ENCODE data around the gene PXDN. TPM values are rescaled to one million over a fixed set of nuclear protein-coding genes. Genes with fewer than 3 reads are reported as not detected.

PXDN gene
- total and polyA plus RNA-seq, 2 donors (not counting 1 experiment from before 2014, with no cell fraction given) = 0.21 to 1.4 TPM

DNA sequence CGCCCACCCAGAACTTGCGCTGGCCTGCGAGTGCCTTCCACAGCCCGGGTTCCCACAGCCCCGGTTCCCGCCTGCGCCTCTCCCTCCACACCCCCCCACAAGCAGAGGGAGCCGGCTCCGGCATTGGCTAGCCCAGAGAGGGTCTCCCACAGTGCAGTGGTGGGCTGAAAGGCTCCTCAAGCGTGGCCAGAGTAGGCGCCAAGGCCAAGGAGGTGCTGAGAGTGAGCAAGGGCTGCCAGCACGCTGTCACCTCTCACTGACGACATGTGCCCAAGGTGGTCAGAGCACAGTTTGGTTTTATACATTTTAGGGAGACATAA, 15.3 kb upstream of the PXDN start:
- Histone ChIP-seq H3K79me2 (ENCODE audit: control insufficient read depth, insufficient read depth, low read length) (no peaks in the 10 kb centered on the region), H3K9ac (ENCODE audit: low read length) (no peak overlapping the region), H2AFZ (ENCODE audit: insufficient read depth, low read depth, low read length, poor library complexity, severe bottlenecking) (no peak overlapping the region), H3K27me3 (replicated peaks in 1 of 4; ENCODE audit: control extremely low read depth in 1 of 4, control insufficient read depth in 3 of 4, insufficient read depth in 4 of 4, low read length in 3 of 4) (no peaks in the 10 kb centered on the region), H3K4me3 (ENCODE audit: control extremely low read depth in 1 of 5, extremely low read depth in 1 of 5, insufficient read depth in 1 of 5, low read depth in 2 of 5, low read length in 4 of 5) (no peak overlapping the region), H3K36me3 (replicated peaks in 1 of 2; ENCODE audit: control extremely low read depth in 1 of 2, control insufficient read depth in 1 of 2, extremely low read depth in 1 of 2, insufficient read depth in 2 of 2, low read length in 1 of 2) (no peaks in the 10 kb centered on the region), H3K9me3 (ENCODE audit: control extremely low read depth in 1 of 3, control insufficient read depth in 2 of 3, insufficient read depth in 1 of 3, low read length in 2 of 3) (peaks cover 0 to 18% (median 0%) of the 10 kb centered on the region in 3 donors), H3K4me2 (replicated peaks; ENCODE audit: low read depth, low read length, poor library complexity, severe bottlenecking) (no peak overlapping the region), H3K4me1 (ENCODE audit: control insufficient read depth in 2 of 2, insufficient read depth in 2 of 2, low read length in 2 of 2) (no peaks in the 10 kb centered on the region), H3K27ac (ENCODE audit: low read length in 2 of 2) (no peak overlapping the region), H4K20me1 (ENCODE audit: control insufficient read depth, insufficient read depth, low read length, poor library complexity, severe bottlenecking) (no peaks in the 10 kb centered on the region)
- ChIA-PET CTCF (no interaction called here), POLR2A (no interaction called here)
- no peak overlapping the region for H3K27ac Mint-ChIP-seq
- WGBS (ENCODE audit: insufficient coverage) = 97% methylated on average over 9 of the region's 13 CpGs
- H3K4me3 Mint-ChIP-seq = no peak overlapping the region
- TF ChIP-seq CTCF (IDR thresholded peaks at IDR 0.05) (no peak), EZH2 (IDR thresholded peaks at IDR 0.05; ENCODE audit: borderline replicate concordance, insufficient read depth, low read depth, low read length, poor library complexity, severe bottlenecking) (no peak)
- no peaks in the 10 kb centered on the region for H3K4me1 Mint-ChIP-seq
- ATAC-seq (ENCODE audit: low read depth) = no peak
- H3K27me3 Mint-ChIP-seq = peaks cover 3% of the 10 kb centered on the region
- no peak for DNase-seq
- no peaks in the 10 kb centered on the region for H3K9me3 Mint-ChIP-seq (ENCODE audit: insufficient read depth)
- intact Hi-C loops (cut with micrococcal nuclease) = no loop called here

GRCh38 chr2:1758774-1759610, 14.7 kb upstream of the PXDN start:
- no peak overlapping the region for H3K4me3 Mint-ChIP-seq
- no peak for ATAC-seq (ENCODE audit: low read depth)
- Histone ChIP-seq H3K27ac (ENCODE audit: low read length in 2 of 2) (no peak overlapping the region), H3K9me3 (ENCODE audit: control extremely low read depth in 1 of 3, control insufficient read depth in 2 of 3, insufficient read depth in 1 of 3, low read length in 2 of 3) (peaks cover 0 to 23% (median 4%) of the 10 kb centered on the region in 3 donors), H4K20me1 (ENCODE audit: control insufficient read depth, insufficient read depth, low read length, poor library complexity, severe bottlenecking) (no peaks in the 10 kb centered on the region), H3K79me2 (ENCODE audit: control insufficient read depth, insufficient read depth, low read length) (no peaks in the 10 kb centered on the region), H3K36me3 (replicated peaks in 1 of 2; ENCODE audit: control extremely low read depth in 1 of 2, control insufficient read depth in 1 of 2, extremely low read depth in 1 of 2, insufficient read depth in 2 of 2, low read length in 1 of 2) (no peaks in the 10 kb centered on the region), H3K4me1 (ENCODE audit: control insufficient read depth in 2 of 2, insufficient read depth in 2 of 2, low read length in 2 of 2) (no peaks in the 10 kb centered on the region), H3K9ac (ENCODE audit: low read length) (no peak overlapping the region), H3K4me3 (ENCODE audit: control extremely low read depth in 1 of 5, extremely low read depth in 1 of 5, insufficient read depth in 1 of 5, low read depth in 2 of 5, low read length in 4 of 5) (no peak overlapping the region), H3K27me3 (replicated peaks in 1 of 4; ENCODE audit: control extremely low read depth in 1 of 4, control insufficient read depth in 3 of 4, insufficient read depth in 4 of 4, low read length in 3 of 4) (no peaks in the 10 kb centered on the region), H3K4me2 (replicated peaks; ENCODE audit: low read depth, low read length, poor library complexity, severe bottlenecking) (no peak overlapping the region), H2AFZ (ENCODE audit: insufficient read depth, low read depth, low read length, poor library complexity, severe bottlenecking) (no peak overlapping the region)
- DNase-seq = no peak
- 98% methylated on average over 23 of the region's 26 CpGs for WGBS (ENCODE audit: insufficient coverage)
- no peak overlapping the region for H3K27ac Mint-ChIP-seq
- TF ChIP-seq CTCF (IDR thresholded peaks at IDR 0.05) (no peak), EZH2 (IDR thresholded peaks at IDR 0.05; ENCODE audit: borderline replicate concordance, insufficient read depth, low read depth, low read length, poor library complexity, severe bottlenecking) (no peak)
- H3K9me3 Mint-ChIP-seq (ENCODE audit: insufficient read depth) = no peaks in the 10 kb centered on the region
- ChIA-PET CTCF (interaction anchor here (0.7 kb wide), 1 partner anchor 10 kb away, joined by 3 read pairs; no protein-coding TSS in a partner anchor), POLR2A (no interaction called here)
- peaks cover 3% of the 10 kb centered on the region for H3K27me3 Mint-ChIP-seq
- intact Hi-C loops (cut with micrococcal nuclease) = no loop called here
- no peaks in the 10 kb centered on the region for H3K4me1 Mint-ChIP-seq
